Mucosa of rectum (tissue), 2 donors: ENCODE data around the gene ADCY1.

Source experiments
- H3K27ac ChIP-seq, 2 donors: one replicate each; pipeline ENCODE4 v1.7.0; 2013; ENCODE audit warnings: inconsistent platforms in 2 of 2, low read depth in 2 of 2, low read length in 2 of 2
- H3K27me3 ChIP-seq, 2 donors: one replicate each; pipeline ENCODE4 v1.7.0; 2013; ENCODE audit warnings: low read length in 2 of 2; ENCODE audit not compliant: control insufficient read depth in 2 of 2, insufficient read depth in 2 of 2
- H3K36me3 ChIP-seq, 2 donors: one replicate each; pipeline ENCODE4 v1.7.0; 2013; ENCODE audit warnings: low read length in 2 of 2; ENCODE audit not compliant: control insufficient read depth in 2 of 2, insufficient read depth in 2 of 2
- H3K4me1 ChIP-seq, 2 donors: one replicate each; pipeline ENCODE4 v1.7.0; 2013; ENCODE audit warnings: low read length in 2 of 2, mild to moderate bottlenecking in 1 of 2; ENCODE audit not compliant: control insufficient read depth in 2 of 2, insufficient read depth in 2 of 2
- H3K4me3 ChIP-seq, 2 donors: one replicate each; pipeline ENCODE4 v1.7.0; 2013; ENCODE audit warnings: low read length in 2 of 2
- H3K9ac ChIP-seq, 2 donors: one replicate each; pipeline ENCODE4 v1.7.0; 2013; ENCODE audit warnings: low read length in 2 of 2, low read depth in 1 of 2, mild to moderate bottlenecking in 1 of 2
- H3K9me3 ChIP-seq, 2 donors: one replicate each; pipeline ENCODE4 v1.7.0; 2013; ENCODE audit warnings: low read length in 2 of 2; ENCODE audit not compliant: control insufficient read depth in 2 of 2
- donor health status: healthy.
- donor health status: Normal muscosa, but diverticular disease.

The ADCY1 gene

GRCh38 chr7:45685619-45686240 lies 111.6 kb downstream of the ADCY1 start:
- H3K4me3 ChIP-seq = no peak overlapping the region
- no peak overlapping the region for H3K9ac ChIP-seq
- H3K36me3 ChIP-seq = no peaks in the 10 kb centered on the region
- no peaks in the 10 kb centered on the region for H3K27me3 ChIP-seq
- no peaks in the 10 kb centered on the region for H3K9me3 ChIP-seq
- no peaks in the 10 kb centered on the region for H3K4me1 ChIP-seq
- no peak overlapping the region for H3K27ac ChIP-seq

- no peak overlapping the region for H3K9ac ChIP-seq
- H3K27ac ChIP-seq = no peak overlapping the region
- no peaks in the 10 kb centered on the region for H3K4me1 ChIP-seq
- H3K9me3 ChIP-seq = no peaks in the 10 kb centered on the region
- no peak overlapping the region for H3K4me3 ChIP-seq
- H3K27me3 ChIP-seq = no peaks in the 10 kb centered on the region
- no peaks in the 10 kb centered on the region for H3K36me3 ChIP-seq
Observed at GRCh38 chr7:45686441-45687184, 112.4 kb downstream of the ADCY1 start.

GRCh38 chr7:45687185-45687560 lies 113.0 kb downstream of the ADCY1 start:
- Histone ChIP-seq H3K9me3 (no peaks in the 10 kb centered on the region), H3K27me3 (no peaks in the 10 kb centered on the region), H3K9ac (no peak overlapping the region), H3K4me3 (no peak overlapping the region), H3K4me1 (no peaks in the 10 kb centered on the region), H3K27ac (no peak overlapping the region), H3K36me3 (no peaks in the 10 kb centered on the region)

- H3K4me1 ChIP-seq = no peaks in the 10 kb centered on the region
- H3K9me3 ChIP-seq = no peaks in the 10 kb centered on the region
- H3K27me3 ChIP-seq = no peaks in the 10 kb centered on the region
- H3K4me3 ChIP-seq = no peak overlapping the region
- no peaks in the 10 kb centered on the region for H3K36me3 ChIP-seq
- no peak overlapping the region for H3K27ac ChIP-seq
- no peak overlapping the region for H3K9ac ChIP-seq
Observed at GRCh38 chr7:45687721-45688120, 113.6 kb downstream of the ADCY1 start.

- Histone ChIP-seq H3K27ac (no peak overlapping the region), H3K36me3 (no peaks in the 10 kb centered on the region), H3K27me3 (no peaks in the 10 kb centered on the region), H3K4me1 (no peaks in the 10 kb centered on the region), H3K9ac (no peak overlapping the region), H3K9me3 (no peaks in the 10 kb centered on the region), H3K4me3 (no peak overlapping the region)
Observed at GRCh38 chr7:45688382-45688781, 114.2 kb downstream of the ADCY1 start.

- H3K9ac ChIP-seq = no peak overlapping the region
- H3K36me3 ChIP-seq = no peaks in the 10 kb centered on the region
- no peaks in the 10 kb centered on the region for H3K27me3 ChIP-seq
- no peak overlapping the region for H3K27ac ChIP-seq
- no peak overlapping the region for H3K4me3 ChIP-seq
- H3K4me1 ChIP-seq = no peaks in the 10 kb centered on the region
- H3K9me3 ChIP-seq = no peaks in the 10 kb centered on the region
Observed at GRCh38 chr7:45689011-45689796, 115.0 kb downstream of the ADCY1 start.

- Histone ChIP-seq H3K9ac (no peak overlapping the region), H3K9me3 (no peaks in the 10 kb centered on the region), H3K4me3 (no peak overlapping the region), H3K27ac (no peak overlapping the region), H3K36me3 (no peaks in the 10 kb centered on the region), H3K27me3 (no peaks in the 10 kb centered on the region), H3K4me1 (no peaks in the 10 kb centered on the region)
Observed at GRCh38 chr7:45689797-45690761, 115.9 kb downstream of the ADCY1 start.

GRCh38 chr7:45690762-45691150 lies 116.6 kb downstream of the ADCY1 start:
- Histone ChIP-seq H3K36me3 (no peaks in the 10 kb centered on the region), H3K9me3 (no peaks in the 10 kb centered on the region), H3K4me3 (no peak overlapping the region), H3K4me1 (no peaks in the 10 kb centered on the region), H3K27ac (no peak overlapping the region), H3K27me3 (no peaks in the 10 kb centered on the region), H3K9ac (no peak overlapping the region)

GRCh38 chr7:45691155-45691656 lies 117.0 kb downstream of the ADCY1 start:
- H3K9me3 ChIP-seq = no peaks in the 10 kb centered on the region
- H3K27me3 ChIP-seq = no peaks in the 10 kb centered on the region
- no peak overlapping the region for H3K27ac ChIP-seq
- no peak overlapping the region for H3K9ac ChIP-seq
- no peak overlapping the region for H3K4me3 ChIP-seq
- no peaks in the 10 kb centered on the region for H3K4me1 ChIP-seq
- no peaks in the 10 kb centered on the region for H3K36me3 ChIP-seq
